H1 (cell line): ENCODE results near the gene SLC19A1. TPM values are rescaled to one million over a fixed set of nuclear protein-coding genes. Genes with fewer than 3 reads are reported as not detected.

Experiments
- CTCF ChIA-PET: fragments of 300-600 bp; sonication (Branson Sonifier 250); formaldehyde crosslinking; loops from one replicate; lab custom pipeline; 2021; ENCODE audit not compliant: partially characterized antibody; lab: Charles Lee
- POLR2A ChIA-PET: fragments of 300-600 bp; sonication (Branson Sonifier 250); formaldehyde crosslinking; loops from one replicate; lab custom pipeline; 2021; ENCODE audit warnings: inconsistent platforms; ENCODE audit not compliant: partially characterized antibody; lab: Charles Lee
- DNase-seq, 2 experiments: peaks; one replicate each; pipeline versions ENCODE4 v3.0.0 to v3.0.0-alpha.2; 2010 to 2022; ENCODE audit warnings: low spot score in 2 of 2, low read depth in 1 of 2, mixed read lengths in 1 of 2
- FAIRE-seq: peaks from 2 replicates; lab custom pipeline; 2011; peaks lifted over from hg19 to GRCh38; lab: Jason Lieb, UNC
- H2AFZ ChIP-seq: 2 replicates; pipeline ENCODE4 v1.8.1; 2012; ENCODE audit warnings: low read length, inconsistent platforms
- H2AK5ac ChIP-seq: 2 replicates; pipeline ENCODE4 v1.6.1; 2013; ENCODE audit warnings: low read depth, low read length
- H2BK120ac ChIP-seq: replicated peaks from 2 replicates; pipeline ENCODE3; 2013; ENCODE audit warnings: low read depth, low read length, inconsistent platforms
- H2BK12ac ChIP-seq: 2 replicates; pipeline ENCODE4 v1.6.1; 2013; ENCODE audit warnings: low read depth, low read length
- H2BK15ac ChIP-seq: 2 replicates; pipeline ENCODE4 v1.6.1; 2013; ENCODE audit warnings: low read length
- H2BK20ac ChIP-seq: 2 replicates; pipeline ENCODE4 v1.6.1; 2013; ENCODE audit warnings: low read length
- H2BK5ac ChIP-seq: 2 replicates; pipeline ENCODE4 v1.6.1; 2013; ENCODE audit warnings: low read depth, low read length
- H3K14ac ChIP-seq: 2 replicates; pipeline ENCODE4 v1.6.1; 2013; ENCODE audit warnings: inconsistent platforms; ENCODE audit not compliant: insufficient read length
- H3K18ac ChIP-seq: 2 replicates; pipeline ENCODE4 v1.6.1; 2013; ENCODE audit warnings: low read length; ENCODE audit errors: extremely low read depth
- H3K23ac ChIP-seq: 2 replicates; pipeline ENCODE4 v1.6.1; 2013; ENCODE audit warnings: inconsistent platforms; ENCODE audit not compliant: insufficient read length
- H3K23me2 ChIP-seq: 2 replicates; pipeline ENCODE4 v1.6.1; 2013; ENCODE audit warnings: low read depth, low read length
- H3K27ac ChIP-seq: 2 replicates; pipeline ENCODE4 v1.6.1; 2011; ENCODE audit warnings: low read depth, low read length, inconsistent platforms
- H3K27me3 ChIP-seq, 4 experiments: replicated peaks in 1 of 4; 1 replicate in 1 of 4; 2 replicates in 3 of 4; pipeline versions ENCODE4 v1.6.1 to v1.8.1; 2011 to 2013; ENCODE audit warnings: low read length in 3 of 4, mild to moderate bottlenecking in 3 of 4, inconsistent platforms in 2 of 4, mixed read lengths in 2 of 4, moderate library complexity in 1 of 4; ENCODE audit not compliant: control insufficient read depth in 3 of 4, insufficient read depth in 3 of 4; ENCODE audit errors: extremely low read depth in 1 of 4
- H3K36me3 ChIP-seq, 4 experiments: 2 replicates each; pipeline versions ENCODE4 v1.6.1 to v1.8.1; 2011 to 2013; ENCODE audit warnings: mild to moderate bottlenecking in 4 of 4, low read length in 3 of 4, moderate library complexity in 2 of 4, control low read depth in 1 of 4, inconsistent platforms in 1 of 4; ENCODE audit not compliant: insufficient read depth in 4 of 4, control insufficient read depth in 2 of 4
- H3K4ac ChIP-seq: replicated peaks from 2 replicates; pipeline ENCODE3; 2013; ENCODE audit warnings: low read length, low read depth, mixed read lengths, inconsistent platforms; ENCODE audit not compliant: insufficient read length
- H3K4me1 ChIP-seq, 4 experiments: replicated peaks in 1 of 4; 1 replicate in 1 of 4; 2 replicates in 3 of 4; pipeline versions ENCODE4 v1.6.1 to v1.8.1; 2011 to 2013; ENCODE audit warnings: low read length in 3 of 4, inconsistent platforms in 2 of 4, mixed read lengths in 1 of 4; ENCODE audit not compliant: insufficient read depth in 4 of 4, control insufficient read depth in 3 of 4
- H3K4me2 ChIP-seq, 2 experiments: 2 replicates each; pipeline versions ENCODE4 v1.6.1 to v1.8.1; 2011 to 2013; ENCODE audit warnings: low read depth in 2 of 2, low read length in 2 of 2, control low read depth in 1 of 2, inconsistent platforms in 1 of 2, mild to moderate bottlenecking in 1 of 2; ENCODE audit not compliant: insufficient read depth in 1 of 2
- H3K4me3 ChIP-seq, 4 experiments: fragments of 200-600, 300-600 bp in 1 of 4; sonication (generic), shearing (Covaris generic), sonication (Bioruptor Twin) in 1 of 4; 2 replicates each; pipeline versions ENCODE4 v1.5.1 to v1.8.1; 2011 to 2016; ENCODE audit warnings: low read length in 4 of 4, low read depth in 3 of 4, control low read depth in 2 of 4, inconsistent platforms in 2 of 4, mild to moderate bottlenecking in 2 of 4, mixed read lengths in 1 of 4, moderate library complexity in 1 of 4; ENCODE audit not compliant: insufficient read depth in 2 of 4; ENCODE audit errors: extremely low read depth in 1 of 4
- H3K56ac ChIP-seq: replicated peaks from 2 replicates; pipeline ENCODE3; 2013; ENCODE audit warnings: low read depth, mild to moderate bottlenecking, mixed read lengths, low read length, inconsistent platforms; ENCODE audit not compliant: insufficient read length
- H3K79me1 ChIP-seq: 2 replicates; pipeline ENCODE4 v1.6.1; 2013; ENCODE audit warnings: low read depth, low read length, control low read depth
- H3K79me2 ChIP-seq, 2 experiments: 2 replicates each; pipeline versions ENCODE4 v1.6.1 to v1.8.1; 2012 to 2013; ENCODE audit warnings: low read length in 2 of 2, mild to moderate bottlenecking in 2 of 2, inconsistent platforms in 1 of 2; ENCODE audit not compliant: insufficient read depth in 2 of 2, control insufficient read depth in 1 of 2
- H3K9ac ChIP-seq, 4 experiments: replicated peaks in 1 of 4; 1 replicate in 1 of 4; 2 replicates in 3 of 4; pipeline versions ENCODE4 v1.6.1 to v1.8.1; 2011 to 2013; ENCODE audit warnings: low read depth in 3 of 4, low read length in 3 of 4, control low read depth in 2 of 4, mild to moderate bottlenecking in 2 of 4, moderate library complexity in 2 of 4, inconsistent platforms in 1 of 4; ENCODE audit errors: extremely low read depth in 1 of 4
- H3K9me3 ChIP-seq, 2 experiments: 2 replicates each; pipeline versions ENCODE4 v1.6.1 to v1.8.1; 2012 to 2013; ENCODE audit warnings: mild to moderate bottlenecking in 2 of 2, moderate library complexity in 2 of 2, control low read depth in 1 of 2, inconsistent platforms in 1 of 2, low read depth in 1 of 2, low read length in 1 of 2, mixed read lengths in 1 of 2; ENCODE audit not compliant: insufficient read depth in 2 of 2
- H4K20me1 ChIP-seq, 2 experiments: replicated peaks in 1 of 2; 2 replicates each; pipeline versions ENCODE3 to v1.8.1; 2011 to 2013; ENCODE audit warnings: inconsistent platforms in 2 of 2, low read length in 2 of 2, mild to moderate bottlenecking in 1 of 2; ENCODE audit not compliant: insufficient read depth in 2 of 2, control insufficient read depth in 1 of 2
- H4K5ac ChIP-seq: 2 replicates; pipeline ENCODE4 v1.6.1; 2013; ENCODE audit warnings: low read length, low read depth, mixed read lengths, inconsistent platforms; ENCODE audit not compliant: insufficient read length
- H4K8ac ChIP-seq: 2 replicates; pipeline ENCODE4 v1.8.0; 2013; ENCODE audit warnings: mild to moderate bottlenecking, moderate library complexity, low read length, inconsistent platforms; ENCODE audit not compliant: insufficient read depth; ENCODE audit errors: extremely low read depth
- H4K91ac ChIP-seq: replicated peaks from 2 replicates; pipeline ENCODE3; 2013; ENCODE audit warnings: low read length, mixed read lengths, inconsistent platforms; ENCODE audit not compliant: insufficient read length
- BACH1 ChIP-seq: IDR thresholded peaks from 2 replicates; pipeline ENCODE4 v1.6.1; 2012; ENCODE audit warnings: low read length, improper control_type of control experiment
- CBX8 ChIP-seq: fragments of 300-800, 300-1000 bp; sonication (generic); IDR thresholded peaks from 2 replicates; pipeline ENCODE4 v1.7.1; 2016; ENCODE audit warnings: low read depth, low read length, borderline replicate concordance
- KDM1A ChIP-seq: fragments of 200-600, 300-600 bp; sonication (generic); IDR thresholded peaks from 2 replicates; pipeline ENCODE4 v1.7.1; 2016; ENCODE audit warnings: mild to moderate bottlenecking, low read length, borderline replicate concordance
- KDM5A ChIP-seq: fragments of 200-600 bp; IDR thresholded peaks from 2 replicates; pipeline ENCODE4 v1.7.1; 2012; ENCODE audit warnings: mild to moderate bottlenecking, low read length, inconsistent platforms, mixed read lengths
- POLR2AphosphoS5 ChIP-seq: IDR thresholded peaks from 2 replicates; pipeline ENCODE4 v1.6.1; 2011; ENCODE audit warnings: low read depth, low read length
- POU5F1 ChIP-seq: IDR thresholded peaks from 2 replicates; pipeline ENCODE4 v1.6.1; 2011; ENCODE audit warnings: low read depth, mild to moderate bottlenecking, low read length, moderate library complexity
- RFX5 ChIP-seq: IDR thresholded peaks from 2 replicates; pipeline ENCODE4 v1.6.1; 2011; ENCODE audit warnings: low read depth, low read length, improper control_type of control experiment, borderline replicate concordance
- SIX5 ChIP-seq: IDR thresholded peaks from 2 replicates; pipeline ENCODE4 v1.6.1; 2011; ENCODE audit warnings: mild to moderate bottlenecking, low read depth, low read length
- SP1 ChIP-seq: IDR thresholded peaks from 2 replicates; pipeline ENCODE4 v1.6.1; 2011; ENCODE audit warnings: low read depth, low read length
- WGBS, 2 experiments: shearing (Covaris generic) in 1 of 2; methylation state at CpG; one replicate each; pipeline versions ENCODE4 v1.1.6 to v1.1.7; 2013 to 2015; ENCODE audit warnings: low lambda C conversion rate in 2 of 2, mixed read lengths in 2 of 2, inconsistent platforms in 1 of 2, low coverage in 1 of 2, missing lambda C conversion rate in 1 of 2; ENCODE audit not compliant: insufficient replicate concordance in 2 of 2, insufficient coverage in 1 of 2, insufficient read length in 1 of 2; ENCODE audit errors: extremely low coverage in 1 of 2, missing lambda C conversion rate in 1 of 2; 5-methylcytosine and 5-hydroxymethylcytosine counted together
- polyA plus RNA-seq, 7 experiments: library from polyadenylated mRNA; depleted of rRNA in 3 of 7; stranded (reverse) in 5 of 7; unstranded in 2 of 7; fragments of >200 nt in 5 of 7; fragments of 200-250 nt in 2 of 7; gene quantifications; 1 replicate in 5 of 7; 2 replicates in 1 of 7; 4 replicates in 1 of 7; pipeline versions ENCODE4 v1.2.1 to v1.2.3, GENCODE V29; 2011 to 2013; ENCODE audit warnings: missing spikeins in 2 of 7, mixed read lengths in 2 of 7
- total RNA-seq: library from RNA; stranded (reverse); fragmentation: NEBNext Ultra II Directional; extraction: Animal tissue kit (Norgen Biotek cat#: 25700); gene quantifications from 2 replicates; pipeline ENCODE4 v1.2.1, GENCODE V29; 2021
- TF ChIP-seq, protein P1 (sequence below): IDR thresholded peaks from 2 replicates; pipeline ENCODE4 v1.6.1; 2012; ENCODE audit warnings: inconsistent platforms

SLC19A1 gene
- total and polyA plus RNA-seq, 2 of the 8 experiments (the other 6 are each of a cell fraction or from before 2014, with no cell fraction given) = 31.6 to 43.8 TPM

GRCh38 chr21:45521241-45521640, 21.0 kb downstream of the SLC19A1 start:
- POLR2A ChIA-PET = interaction anchor here (1.2 kb wide), 1 partner anchor 13 kb away, joined by 3 read pairs; no protein-coding TSS in a partner anchor
- WGBS, 2 experiments = 92% methylated on average over 2 of the region's 2 CpGs; no CpG with 5 or more reads in 1 of the 2 experiments

More at GRCh38 chr21:45521241-45521640, 21.0 kb downstream of the SLC19A1 start:
- Histone ChIP-seq H3K23ac (no peak overlapping the region), H2BK20ac (no peak overlapping the region), H3K27ac (no peak overlapping the region), H2BK120ac (no peak overlapping the region), H3K14ac (no peak overlapping the region), H2AFZ (no peak overlapping the region), H3K4me3 (no peak overlapping the region), H2BK15ac (no peak overlapping the region), H2BK12ac (no peak overlapping the region), H4K5ac (no peak overlapping the region), H4K8ac (no peak overlapping the region), H4K20me1 (peaks cover 3 to 6% of the 10 kb centered on the region in 2 experiments), H3K79me2 (no peaks in the 10 kb centered on the region), H3K23me2 (no peaks in the 10 kb centered on the region; the same call in 1 of the 2 replicates), H3K56ac (no peak overlapping the region), H3K9me3 (peaks cover 0 to 22% of the 10 kb centered on the region in 2 experiments), H3K36me3 (peaks cover 2 to 41% (median 14%) of the 10 kb centered on the region in 4 experiments; a peak in 4 of 8 replicates), H3K4ac (no peak overlapping the region), H2BK5ac (no peak overlapping the region), H3K79me1 (no peaks in the 10 kb centered on the region), H3K27me3 (no peaks in the 10 kb centered on the region), H3K4me2 (no peak overlapping the region), H4K91ac (no peak overlapping the region), H2AK5ac (no peak overlapping the region), H3K18ac (no peak overlapping the region), H3K4me1 (no peaks in the 10 kb centered on the region), H3K9ac (no peak overlapping the region)
- TF ChIP-seq, protein P1, sequence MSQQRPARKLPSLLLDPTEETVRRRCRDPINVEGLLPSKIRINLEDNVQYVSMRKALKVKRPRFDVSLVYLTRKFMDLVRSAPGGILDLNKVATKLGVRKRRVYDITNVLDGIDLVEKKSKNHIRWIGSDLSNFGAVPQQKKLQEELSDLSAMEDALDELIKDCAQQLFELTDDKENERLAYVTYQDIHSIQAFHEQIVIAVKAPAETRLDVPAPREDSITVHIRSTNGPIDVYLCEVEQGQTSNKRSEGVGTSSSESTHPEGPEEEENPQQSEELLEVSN = no peak
- TF ChIP-seq POLR2AphosphoS5 (no peak), CBX8 (no peak), SP1 (no peak), BACH1 (no peak), SIX5 (no peak), POU5F1 (no peak), RFX5 (no peak), KDM1A (no peak), KDM5A (no peak)
- CTCF ChIA-PET = no interaction called here
- DNase-seq = no peak
- no peak for FAIRE-seq
